GM12891 (cell line): ENCODE data around the gene CPXM1.

Source experiments
- DNase-seq: peaks from one replicate; pipeline ENCODE4 v3.0.0; 2011; ENCODE audit warnings: low spot score; ENCODE audit not compliant: insufficient read length
- FAIRE-seq: peaks from 2 replicates; lab custom pipeline; 2011; peaks lifted over from hg19 to GRCh38; lab: Jason Lieb, UNC
- PAX5 ChIP-seq: IDR thresholded peaks from 2 replicates; pipeline ENCODE4 v1.6.1; 2011; ENCODE audit warnings: low read length, moderate library complexity, mild to moderate bottlenecking; ENCODE audit not compliant: insufficient read depth, severe bottlenecking
- POLR2A ChIP-seq: IDR thresholded peaks from 2 replicates; pipeline ENCODE4 v1.6.1; 2011; ENCODE audit warnings: low read depth, low read length, control low read depth
- POLR2AphosphoS5 ChIP-seq: IDR thresholded peaks from 2 replicates; pipeline ENCODE4 v1.6.1; 2011; ENCODE audit warnings: low read depth, low read length, control low read depth
- POU2F2 ChIP-seq: IDR thresholded peaks from 2 replicates; pipeline ENCODE4 v1.6.1; 2011; ENCODE audit warnings: low read depth, mild to moderate bottlenecking, control low read depth, low read length, moderate library complexity
- SPI1 ChIP-seq: IDR thresholded peaks from 2 replicates; pipeline ENCODE4 v1.6.1; 2011; ENCODE audit warnings: low read depth, low read length, control low read depth
- TAF1 ChIP-seq: IDR thresholded peaks from 2 replicates; pipeline ENCODE4 v1.6.1; 2011; ENCODE audit warnings: low read depth, low read length, control low read depth

The CPXM1 gene

DNA sequence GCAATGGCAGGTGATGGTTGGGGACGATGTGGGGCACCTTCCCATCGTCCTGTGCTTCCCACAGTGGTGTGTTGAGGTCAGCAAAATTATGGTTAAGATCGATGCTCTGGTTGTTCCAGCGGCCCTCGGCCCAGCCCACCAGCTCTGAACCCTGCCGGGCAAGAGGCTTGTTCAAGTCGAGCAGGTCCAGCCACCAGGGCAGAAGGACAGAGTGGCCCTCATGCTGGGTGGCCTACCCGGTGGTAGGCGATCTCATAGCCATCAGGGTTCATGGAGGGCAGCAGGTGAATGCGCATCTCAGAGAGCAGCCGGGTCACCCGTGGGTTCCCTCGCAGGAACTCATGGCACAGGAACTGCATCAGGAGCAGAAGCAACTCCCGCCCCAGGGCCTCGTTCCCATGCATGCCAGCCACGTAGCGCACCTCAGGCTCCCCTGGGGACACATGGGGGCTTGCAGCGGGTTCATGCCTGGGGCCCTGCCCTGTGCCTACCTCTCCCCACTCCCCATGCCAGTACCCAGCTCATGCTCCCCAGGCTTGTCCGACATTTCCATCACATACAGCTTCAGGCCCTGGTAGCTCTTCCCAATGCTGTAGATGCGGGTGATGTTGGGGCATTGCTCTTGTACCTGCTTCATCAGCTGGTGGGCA lies 4.3 kb downstream of the CPXM1 start:
- no peak for TF ChIP-seq TAF1
- TF ChIP-seq POLR2A = no peak
- no peak for TF ChIP-seq POLR2AphosphoS5
- no peak for TF ChIP-seq POU2F2
- no peak for TF ChIP-seq SPI1
- no peak for TF ChIP-seq PAX5
- DNase-seq (no peak), FAIRE-seq (no peak)

DNA sequence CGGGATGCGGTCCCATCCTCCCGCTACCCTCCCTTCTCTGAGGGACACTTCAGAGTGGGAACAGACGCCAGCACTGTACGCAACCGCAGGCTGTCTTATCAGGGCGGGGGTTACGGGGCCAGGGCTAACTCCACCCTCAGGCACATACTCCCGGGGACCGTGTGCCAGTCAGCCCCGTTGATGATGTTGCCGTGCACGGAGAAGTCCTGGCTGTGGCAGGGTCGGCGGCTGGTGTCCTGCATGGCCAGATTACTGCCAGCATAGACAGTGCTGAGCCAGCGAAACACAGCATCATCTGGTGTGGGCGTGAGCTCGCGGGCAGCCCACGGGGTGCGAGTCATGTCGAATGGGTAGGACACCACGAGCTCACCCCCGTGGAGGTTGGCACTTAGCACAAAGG lies 5.0 kb downstream of the CPXM1 start:
- no peak for FAIRE-seq
- TF ChIP-seq SPI1 = no peak
- no peak for TF ChIP-seq POU2F2
- no peak for TF ChIP-seq TAF1
- no peak for TF ChIP-seq POLR2AphosphoS5
- no peak for TF ChIP-seq POLR2A
- no peak for TF ChIP-seq PAX5
- no peak for DNase-seq

DNA sequence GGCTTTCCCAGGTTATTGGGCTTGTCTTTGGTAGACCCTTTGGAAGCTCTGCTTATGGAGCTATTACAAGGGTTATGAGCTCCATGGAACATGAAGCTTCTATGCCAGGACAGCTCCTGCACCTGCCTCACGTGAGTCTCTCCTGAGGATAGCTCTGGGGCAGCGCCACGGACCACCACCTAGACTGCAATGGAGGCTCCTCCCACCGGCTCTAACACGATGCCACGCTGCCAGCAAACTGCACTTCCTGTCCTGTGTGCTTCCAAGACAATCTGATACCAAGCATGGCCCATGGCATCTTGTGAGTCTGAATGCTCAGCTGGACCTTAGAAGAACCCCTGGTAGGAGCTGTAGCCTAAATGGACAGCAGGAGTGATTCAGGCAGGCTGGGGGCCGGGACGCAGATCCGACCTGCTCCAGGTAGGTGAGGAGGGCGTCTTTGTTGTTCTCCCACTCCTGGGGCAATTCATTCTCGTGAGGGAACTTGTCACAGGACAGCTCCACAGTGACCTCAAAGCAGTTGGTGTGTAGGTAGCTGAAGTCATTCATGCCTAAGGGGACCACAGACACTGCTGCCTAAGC lies 5.5 kb downstream of the CPXM1 start:
- DNase-seq (no peak), FAIRE-seq (no peak)
- TF ChIP-seq SPI1 (no peak), PAX5 (no peak), POLR2AphosphoS5 (no peak), POU2F2 (no peak), TAF1 (no peak), POLR2A (no peak)

GRCh38 chr20:2794202-2794748 lies 6.2 kb downstream of the CPXM1 start:
- TF ChIP-seq POLR2A = no peak
- TF ChIP-seq POLR2AphosphoS5 = no peak
- no peak for TF ChIP-seq TAF1
- TF ChIP-seq POU2F2 = no peak
- no peak for TF ChIP-seq PAX5
- no peak for TF ChIP-seq SPI1
- FAIRE-seq = no peak
- DNase-seq = no peak

- FAIRE-seq (no peak), DNase-seq (no peak)
- TF ChIP-seq TAF1 = no peak
- TF ChIP-seq POLR2AphosphoS5 = no peak
- no peak for TF ChIP-seq POLR2A
- no peak for TF ChIP-seq PAX5
- no peak for TF ChIP-seq SPI1
- no peak for TF ChIP-seq POU2F2
Measured at GRCh38 chr20:2793471-2793870, 7.0 kb downstream of the CPXM1 start.

- no peak for DNase-seq
- no peak for TF ChIP-seq POLR2A
- no peak for TF ChIP-seq PAX5
- no peak for TF ChIP-seq SPI1
- TF ChIP-seq TAF1 = no peak
- no peak for TF ChIP-seq POU2F2
- no peak for FAIRE-seq
Measured at GRCh38 chr20:2783908-2784566, 16.4 kb downstream of the CPXM1 start.

GRCh38 chr20:2780948-2781347 lies 19.5 kb downstream of the CPXM1 start:
- TF ChIP-seq POLR2A = no peak
- no peak for FAIRE-seq

DNA sequence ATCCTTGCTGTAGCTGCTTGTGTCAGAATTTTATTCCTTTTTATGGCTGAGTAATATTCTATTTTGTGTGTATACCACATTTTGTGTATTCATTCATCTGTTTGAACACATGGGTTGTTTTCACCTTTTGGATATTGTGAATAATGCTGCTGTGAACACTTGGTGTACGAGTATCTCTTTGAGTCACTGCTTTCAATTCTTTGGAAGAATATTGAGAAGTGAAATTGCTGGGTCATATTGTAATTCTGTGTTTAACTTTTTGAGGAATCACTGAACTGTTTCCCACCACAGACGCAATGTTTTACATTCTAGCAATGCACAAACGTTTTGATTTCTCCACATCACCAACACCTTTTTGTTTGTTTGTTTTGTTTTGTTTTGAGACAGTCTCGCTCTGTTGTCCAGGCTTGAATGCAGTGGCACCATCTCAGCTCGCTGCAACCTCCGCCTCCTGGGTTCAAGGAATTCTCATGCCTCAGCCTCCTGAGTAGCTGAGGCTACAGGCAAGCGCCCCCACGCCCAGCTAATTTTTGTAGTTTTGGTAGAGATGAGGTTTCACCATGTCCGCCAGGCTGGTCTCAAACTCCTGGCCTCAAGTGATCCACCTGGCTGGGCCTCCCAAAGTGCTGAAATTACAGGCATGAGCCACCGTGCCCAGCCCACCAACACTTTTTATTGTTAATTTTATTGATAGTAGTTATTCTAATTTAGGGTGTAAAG lies 21.7 kb downstream of the CPXM1 start:
- TF ChIP-seq SPI1 = peak; percentile 70
- TF ChIP-seq PAX5 = no peak
- no peak for TF ChIP-seq TAF1
- no peak for FAIRE-seq
- no peak for DNase-seq

More at GRCh38 chr20:2780948-2781347, 19.5 kb downstream of the CPXM1 start:
- no peak for DNase-seq

DNA sequence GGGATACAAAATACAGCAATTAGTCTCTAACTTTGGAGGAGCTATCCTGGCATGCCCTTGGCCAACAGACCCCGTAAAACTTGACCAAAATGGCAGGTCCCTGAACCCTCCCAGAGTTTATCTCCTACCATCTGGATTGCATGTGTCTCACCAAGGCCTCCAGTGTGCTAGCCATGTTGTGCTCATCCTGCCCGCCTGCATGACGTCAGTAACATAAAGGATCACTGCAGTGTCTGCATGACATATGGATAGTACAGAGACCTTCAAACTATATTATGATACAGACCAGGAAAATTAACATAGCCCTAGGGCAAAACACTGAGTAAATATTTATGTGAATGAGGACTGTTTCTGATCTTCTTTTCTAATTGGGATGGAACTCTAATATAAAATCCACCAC lies 25.3 kb downstream of the CPXM1 start:
- DNase-seq (no peak), FAIRE-seq (no peak)
- no peak for TF ChIP-seq TAF1
- no peak for TF ChIP-seq POLR2AphosphoS5
- no peak for TF ChIP-seq POLR2A
- TF ChIP-seq PAX5 = no peak
- no peak for TF ChIP-seq POU2F2
- TF ChIP-seq SPI1 = no peak
